H9 (cell line): ENCODE data around the gene TARP.

ENCODE experiments used
- DNase-seq: peaks from one replicate; pipeline ENCODE4 v3.0.0-alpha.2; 2017
- H2AFZ ChIP-seq: one replicate; pipeline ENCODE4 v1.6.1; 2013; ENCODE audit warnings: mild to moderate bottlenecking, low read length, control low read depth, moderate library complexity
- H2AK5ac ChIP-seq: 2 replicates; pipeline ENCODE4 v1.6.1; 2013; ENCODE audit warnings: low read length, control low read depth, mixed read lengths; ENCODE audit not compliant: insufficient read length
- H2BK120ac ChIP-seq: one replicate; pipeline ENCODE4 v1.6.1; 2013; ENCODE audit warnings: low read depth, mild to moderate bottlenecking, low read length, control low read depth, inconsistent platforms; ENCODE audit not compliant: poor library complexity, severe bottlenecking
- H2BK12ac ChIP-seq: 2 replicates; pipeline ENCODE4 v1.6.1; 2013; ENCODE audit warnings: low read length, control low read depth, mixed read lengths, low read depth; ENCODE audit not compliant: insufficient read length
- H2BK15ac ChIP-seq: 2 replicates; pipeline ENCODE4 v1.6.1; 2013; ENCODE audit warnings: low read depth, low read length, control low read depth
- H2BK20ac ChIP-seq: one replicate; pipeline ENCODE4 v1.6.1; 2013; ENCODE audit warnings: low read depth, mild to moderate bottlenecking, low read length, control low read depth, inconsistent platforms; ENCODE audit not compliant: poor library complexity, severe bottlenecking
- H2BK5ac ChIP-seq: 2 replicates; pipeline ENCODE4 v1.6.1; 2013; ENCODE audit warnings: low read length, control low read depth, mixed read lengths; ENCODE audit not compliant: insufficient read length
- H3K14ac ChIP-seq: 2 replicates; pipeline ENCODE4 v1.6.1; 2013; ENCODE audit warnings: low read length, control low read depth; ENCODE audit not compliant: insufficient read depth
- H3K18ac ChIP-seq: 2 replicates; pipeline ENCODE4 v1.6.1; 2013; ENCODE audit warnings: low read depth, mild to moderate bottlenecking, mixed read lengths, low read length, control low read depth; ENCODE audit not compliant: insufficient read length
- H3K23ac ChIP-seq: 2 replicates; pipeline ENCODE4 v1.6.1; 2013; ENCODE audit warnings: low read length, control low read depth, mixed read lengths, low read depth; ENCODE audit not compliant: insufficient read length
- H3K23me2 ChIP-seq: 2 replicates; pipeline ENCODE4 v1.6.1; 2013; ENCODE audit warnings: low read depth, mild to moderate bottlenecking, mixed read lengths, low read length, control low read depth; ENCODE audit not compliant: insufficient read length, poor library complexity, severe bottlenecking
- H3K27ac ChIP-seq: 2 replicates; pipeline ENCODE4 v1.5.1; 2013; ENCODE audit warnings: low read length, control low read depth, mixed read lengths, low read depth; ENCODE audit not compliant: insufficient read length
- H3K27me3 ChIP-seq: 2 replicates; pipeline ENCODE4 v1.6.1; 2013; ENCODE audit warnings: low read length, control low read depth, inconsistent platforms; ENCODE audit not compliant: insufficient read depth
- H3K4ac ChIP-seq: 2 replicates; pipeline ENCODE4 v1.6.1; 2013; ENCODE audit warnings: low read depth, mild to moderate bottlenecking, control low read depth, inconsistent platforms, low read length, moderate library complexity
- H3K4me1 ChIP-seq: 2 replicates; pipeline ENCODE4 v1.6.1; 2013; ENCODE audit warnings: low read length, control low read depth, inconsistent platforms; ENCODE audit not compliant: insufficient read depth
- H3K4me2 ChIP-seq: 2 replicates; pipeline ENCODE4 v1.6.1; 2013; ENCODE audit warnings: low read length, control low read depth, mixed read lengths; ENCODE audit not compliant: insufficient read length, insufficient read depth
- H3K56ac ChIP-seq: 2 replicates; pipeline ENCODE4 v1.6.1; 2013; ENCODE audit warnings: low read depth, mild to moderate bottlenecking, mixed read lengths, low read length, control low read depth; ENCODE audit not compliant: insufficient read length
- H3K79me1 ChIP-seq: 2 replicates; pipeline ENCODE4 v1.6.1; 2013; ENCODE audit warnings: low read depth, mild to moderate bottlenecking, moderate library complexity, low read length, control low read depth, inconsistent platforms; ENCODE audit not compliant: insufficient read depth, poor library complexity, severe bottlenecking
- H3K79me2 ChIP-seq: 2 replicates; pipeline ENCODE4 v1.6.1; 2013; ENCODE audit warnings: low read length, control low read depth, inconsistent platforms; ENCODE audit not compliant: insufficient read depth
- H3K9ac ChIP-seq: 2 replicates; pipeline ENCODE4 v1.6.1; 2013; ENCODE audit warnings: low read length, control low read depth, mixed read lengths; ENCODE audit not compliant: insufficient read length; ENCODE audit errors: extremely low read depth
- H3K9me3 ChIP-seq: one replicate; pipeline ENCODE4 v1.6.1; 2013; ENCODE audit warnings: low read depth, low read length, inconsistent platforms; ENCODE audit not compliant: control insufficient read depth
- H3T11ph ChIP-seq: one replicate; pipeline ENCODE4 v1.6.1; 2013; ENCODE audit warnings: mild to moderate bottlenecking, low read length, control low read depth, inconsistent platforms
- H4K20me1 ChIP-seq: one replicate; pipeline ENCODE4 v1.6.1; 2013; ENCODE audit not compliant: control insufficient read depth, insufficient read length, insufficient read depth
- H4K5ac ChIP-seq: 2 replicates; pipeline ENCODE4 v1.6.1; 2013; ENCODE audit warnings: low read depth, mild to moderate bottlenecking, mixed read lengths, low read length, control low read depth; ENCODE audit not compliant: insufficient read length
- H4K8ac ChIP-seq: replicated peaks from 2 replicates; pipeline ENCODE4 v1.6.1; 2013; ENCODE audit warnings: low read length, control low read depth, mixed read lengths, low read depth; ENCODE audit not compliant: insufficient read length
- H4K91ac ChIP-seq: 2 replicates; pipeline ENCODE4 v1.6.1; 2013; ENCODE audit warnings: low read depth, mild to moderate bottlenecking, moderate library complexity, mixed read lengths, low read length, control low read depth; ENCODE audit not compliant: insufficient read length
- H3K27ac Mint-ChIP-seq, 3 experiments: 2 replicates in 2 of 3; 3 replicates in 1 of 3; pipeline ENCODE4 v1.8.0; 2020 to 2021; ENCODE audit warnings: mixed read lengths in 3 of 3, mild to moderate bottlenecking in 1 of 3, moderate library complexity in 1 of 3
- H3K27me3 Mint-ChIP-seq: 2 replicates; pipeline ENCODE4 v1.8.0; 2021; ENCODE audit warnings: low read depth, mild to moderate bottlenecking, moderate library complexity, mixed read lengths
- H3K36me3 Mint-ChIP-seq, 3 experiments: 2 replicates in 2 of 3; 3 replicates in 1 of 3; pipeline ENCODE4 v1.8.0; 2020 to 2021; ENCODE audit warnings: low read depth in 3 of 3, mixed read lengths in 3 of 3; ENCODE audit not compliant: insufficient read depth in 1 of 3
- H3K4me1 Mint-ChIP-seq, 2 experiments: 2 replicates each; pipeline ENCODE4 v1.8.0; 2020; ENCODE audit warnings: mixed read lengths in 2 of 2
- H3K4me3 Mint-ChIP-seq, 2 experiments: 2 replicates in 1 of 2; 3 replicates in 1 of 2; pipeline ENCODE4 v1.8.0; 2020 to 2021; ENCODE audit warnings: mild to moderate bottlenecking in 2 of 2, mixed read lengths in 2 of 2, moderate library complexity in 1 of 2
- H3K9me3 Mint-ChIP-seq, 2 experiments: 2 replicates in 1 of 2; 3 replicates in 1 of 2; pipeline ENCODE4 v1.8.0; 2020; ENCODE audit warnings: mild to moderate bottlenecking in 2 of 2, mixed read lengths in 2 of 2, moderate library complexity in 1 of 2
- CTCF ChIP-seq: fragments of 200-600 bp; sonication (generic); conservative IDR thresholded peaks from 3 replicates; pipeline ENCODE4 v1.8.0; 2021; ENCODE audit warnings: antibody characterized with exemption, mild to moderate bottlenecking
- WGBS: extraction: QIAGEN DNeasy Blood & Tissue Kit; methylation state at CpG from one replicate; pipeline ENCODE4 v1.1.7; 2013; ENCODE audit warnings: missing lambda C conversion rate, low lambda C conversion rate, mixed read lengths; ENCODE audit not compliant: insufficient read length; ENCODE audit errors: extremely low coverage; 5-methylcytosine and 5-hydroxymethylcytosine counted together

TARP gene

DNA sequence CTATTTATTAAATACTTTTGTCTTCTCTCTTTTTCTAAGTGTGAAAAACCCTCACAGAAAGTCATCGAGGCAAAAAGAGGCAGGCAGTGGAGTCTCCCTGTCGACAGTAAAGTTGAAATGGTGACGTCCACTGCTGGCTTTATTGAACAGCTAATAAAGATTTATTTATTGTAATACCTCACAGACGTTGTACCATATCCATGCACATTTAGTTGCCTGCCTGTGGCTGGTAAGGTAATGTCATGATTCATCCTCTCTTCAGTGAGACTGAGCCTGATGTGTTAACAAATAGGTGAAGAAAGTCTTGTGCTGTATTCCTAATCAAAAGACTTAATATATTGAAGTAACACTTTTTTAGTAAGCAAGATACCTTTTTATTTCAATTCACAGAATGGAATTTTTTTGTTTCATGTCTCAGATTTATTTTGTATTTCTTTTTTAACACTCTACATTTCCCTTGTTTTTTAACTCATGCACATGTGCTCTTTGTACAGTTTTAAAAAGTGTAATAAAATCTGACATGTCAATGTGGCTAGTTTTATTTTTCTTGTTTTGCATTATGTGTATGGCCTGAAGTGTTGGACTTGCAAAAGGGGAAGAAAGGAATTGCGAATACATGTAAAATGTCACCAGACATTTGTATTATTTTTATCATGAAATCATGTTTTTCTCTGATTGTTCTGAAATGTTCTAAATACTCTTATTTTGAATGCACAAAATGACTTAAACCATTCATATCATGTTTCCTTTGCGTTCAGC is 43.4 kb downstream of the TARP start:
- Histone ChIP-seq H2AK5ac (no peak overlapping the region), H3K23me2 (no peaks in the 10 kb centered on the region), H2BK20ac (no peak overlapping the region), H4K20me1 (no peaks in the 10 kb centered on the region), H3K14ac (no peak overlapping the region), H2BK12ac (no peak overlapping the region), H3K27ac (no peak overlapping the region), H2BK120ac (no peak overlapping the region), H4K5ac (no peak overlapping the region), H4K91ac (no peak overlapping the region), H3K9ac (no peak overlapping the region), H2AFZ (no peak overlapping the region), H2BK15ac (no peak overlapping the region), H2BK5ac (no peak overlapping the region), H3T11ph (no peak overlapping the region), H3K23ac (no peak overlapping the region), H4K8ac (no peak overlapping the region), H3K79me1 (no peaks in the 10 kb centered on the region), H3K4ac (no peak overlapping the region), H3K9me3 (no peaks in the 10 kb centered on the region), H3K4me1 (no peaks in the 10 kb centered on the region), H3K4me2 (no peak overlapping the region), H3K27me3 (no peaks in the 10 kb centered on the region), H3K56ac (no peak overlapping the region), H3K18ac (no peak overlapping the region), H3K79me2 (no peaks in the 10 kb centered on the region)
- H3K4me1 Mint-ChIP-seq = 0 out of 4 replicates have a peak, but pooled peaks cover 0 to 3% of the 10 kb centered on the region in 2 experiments
- WGBS = no CpG with 5 or more reads among the region's 6 CpGs
- H3K27ac Mint-ChIP-seq = no peak overlapping the region
- no peak for TF ChIP-seq CTCF
- H3K27me3 Mint-ChIP-seq = no peaks in the 10 kb centered on the region
- H3K36me3 Mint-ChIP-seq = peaks cover 2 to 21% (median 19%) of the 10 kb centered on the region in 3 experiments; a peak in 6 of 7 replicates
- H3K4me3 Mint-ChIP-seq = no peak overlapping the region
- H3K9me3 Mint-ChIP-seq = no peaks in the 10 kb centered on the region
- DNase-seq = no peak
